NB4 (cell line): ENCODE measurements around the gene KRT82.
"Not testable (repeated sequence)": the region's sequence is repeated elsewhere in the genome, so short reads cannot be mapped to it uniquely, and the experiment has no call there.

Experiments used
- CTCF ChIP-seq: IDR thresholded peaks from one replicate; pipeline ENCODE4 v1.5.1; 2012; ENCODE audit warnings: low read depth, low read length
- MYC ChIP-seq: IDR thresholded peaks from 2 replicates; pipeline ENCODE4 v1.6.1; 2011; ENCODE audit warnings: low read depth, low read length
- POLR2A ChIP-seq: IDR thresholded peaks from 2 replicates; pipeline ENCODE4 v1.6.1; 2011; ENCODE audit warnings: mild to moderate bottlenecking; ENCODE audit not compliant: insufficient read length; ENCODE audit errors: extremely low read depth

- TF ChIP-seq CTCF, POLR2A, MYC: not testable (repeated sequence)
Observed at GRCh38 chr12:52345041-52345440, 61.1 kb downstream of the KRT82 start.
